Tongue (tissue), 2 donors: Measurements from ENCODE around the gene GRIA4. TPM values are rescaled to one million over a fixed set of nuclear protein-coding genes. Genes with fewer than 3 reads are reported as not detected.

Experiments
- DNase-seq: peaks from one replicate; pipeline ENCODE4 v3.0.0-alpha.2; 2015
- total RNA-seq: library from RNA; depleted of rRNA; stranded (reverse); fragments of >200 nt; gene quantifications from one replicate; pipeline ENCODE4 v1.2.3, GENCODE V29; 2014

Gene GRIA4
- total RNA-seq, 1 donor from 2014 or later, result 6.8 TPM

GRCh38 chr11:105789579-105790420, 179.9 kb downstream of the GRIA4 start:
- no peak for DNase-seq

GRCh38 chr11:105790840-105791239, 181.0 kb downstream of the GRIA4 start:
- DNase-seq, result no peak

GRCh38 chr11:105793092-105793491, 183.2 kb downstream of the GRIA4 start:
- no peak for DNase-seq

DNA sequence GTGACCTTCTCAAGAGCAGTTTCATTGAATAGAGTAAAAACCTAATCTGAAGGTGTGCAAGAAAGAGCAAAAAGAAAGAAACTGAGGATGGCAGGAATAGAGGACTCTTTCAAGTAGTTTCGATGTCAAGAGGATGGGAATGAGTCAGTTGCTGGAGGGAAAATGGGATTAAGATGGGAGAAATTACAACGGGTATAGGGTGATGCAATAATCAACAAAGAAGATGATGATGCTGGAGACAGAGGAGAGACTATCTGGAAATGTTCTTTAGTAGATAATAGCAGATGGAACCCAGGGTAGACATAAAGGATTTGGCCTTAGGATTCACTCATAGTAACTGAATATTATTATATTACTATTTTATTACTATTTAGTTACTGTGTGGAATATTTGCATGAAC, 189.4 kb downstream of the GRIA4 start:
- DNase-seq, result no peak

DNA sequence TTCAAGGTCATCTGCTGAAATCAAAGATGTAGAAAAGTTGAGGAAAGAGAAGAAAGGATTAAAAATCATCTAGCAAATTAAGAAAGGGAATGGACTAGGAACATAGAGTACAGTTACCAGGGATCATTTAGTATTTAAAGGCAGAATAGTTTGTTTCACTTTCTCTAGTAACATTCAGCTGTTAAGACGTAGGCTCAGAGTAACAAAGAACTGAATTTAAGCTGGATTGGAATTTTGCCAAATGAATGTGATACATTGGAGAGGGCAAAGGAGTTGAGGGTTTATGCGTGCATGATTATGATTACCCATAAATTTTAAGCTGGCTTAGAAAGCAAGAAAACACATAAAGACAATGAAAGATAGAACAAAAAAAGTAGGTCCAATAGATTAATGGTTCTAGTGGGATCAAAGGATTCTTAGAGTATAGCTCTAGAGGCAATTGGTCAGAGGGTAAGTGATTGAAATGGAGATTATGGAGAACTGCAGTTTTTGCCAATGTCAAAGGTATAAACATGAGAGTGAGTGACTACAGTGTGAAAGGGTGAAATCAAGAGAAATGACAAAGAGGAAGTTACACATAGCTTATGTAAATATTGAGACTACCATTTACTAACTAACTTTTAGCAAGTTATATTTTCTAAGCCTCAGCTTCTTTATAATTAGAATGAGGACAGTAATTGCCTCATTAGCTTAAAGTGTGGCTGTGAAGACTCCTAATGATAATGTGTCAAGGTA, 190.0 kb downstream of the GRIA4 start:
- DNase-seq, result peak; percentile 29

- DNase-seq, result no peak
Observed at GRCh38 chr11:105802390-105802789, 192.5 kb downstream of the GRIA4 start.

DNA sequence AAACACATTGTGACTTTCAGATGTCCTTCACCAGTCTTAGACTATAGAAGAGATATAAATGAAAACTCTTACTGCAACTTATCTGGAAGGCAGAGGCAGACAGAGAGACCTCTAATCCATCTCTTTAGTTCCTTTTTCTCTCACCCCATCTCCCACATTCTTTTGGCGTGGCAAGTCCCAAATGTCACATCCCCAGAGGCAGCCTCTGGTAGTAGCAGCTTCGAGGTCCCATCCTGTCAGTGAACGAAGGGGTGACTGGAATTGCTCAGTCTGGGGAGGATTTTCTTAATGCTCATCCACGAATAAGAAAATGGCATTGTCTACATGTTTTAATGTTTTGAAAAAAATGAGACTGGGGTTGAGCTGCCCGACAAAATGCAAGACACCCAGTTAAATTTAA, 201.4 kb downstream of the GRIA4 start:
- no peak for DNase-seq

DNA sequence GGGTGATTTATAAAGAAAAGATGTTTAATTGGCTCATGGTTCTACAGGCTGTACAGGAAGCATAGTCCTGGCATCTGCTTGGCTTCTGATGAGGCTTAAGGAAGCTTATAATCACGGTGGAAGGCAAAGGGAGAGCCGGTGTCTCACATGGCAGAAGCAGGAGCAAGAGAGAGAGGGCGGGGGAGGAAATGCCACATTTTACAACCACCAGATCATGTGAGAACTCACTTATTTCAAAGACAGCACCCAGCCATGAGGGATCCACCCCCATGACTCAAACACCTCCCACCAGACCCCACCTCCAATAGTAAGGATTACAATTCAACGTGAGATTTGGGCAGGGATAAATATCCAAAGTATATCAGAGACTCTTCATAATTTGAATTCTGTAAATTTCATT, 211.5 kb downstream of the GRIA4 start:
- DNase-seq, result no peak

DNA sequence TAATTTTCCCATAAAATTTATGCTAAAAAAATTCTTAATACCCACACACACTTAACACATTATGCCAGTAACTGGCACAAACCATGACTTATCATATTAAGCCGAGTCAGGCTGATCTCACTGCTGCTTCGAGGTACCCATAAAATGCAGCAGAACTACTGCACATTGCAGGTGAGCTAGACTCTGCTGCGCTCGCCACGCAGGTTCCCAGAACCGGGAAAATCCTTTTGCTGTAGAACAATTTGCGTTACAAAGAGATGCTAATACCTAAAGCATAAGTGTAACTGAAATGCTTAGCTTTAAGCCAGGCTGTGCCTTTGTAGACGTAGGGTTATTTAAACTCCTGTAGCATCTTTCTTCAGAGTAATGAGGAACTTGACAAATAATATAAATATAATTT, 211.9 kb downstream of the GRIA4 start:
- DNase-seq, result no peak

GRCh38 chr11:105823495-105824033, 213.7 kb downstream of the GRIA4 start:
- no peak for DNase-seq

GRCh38 chr11:105824457-105825013, 214.7 kb downstream of the GRIA4 start:
- DNase-seq, result no peak

DNA sequence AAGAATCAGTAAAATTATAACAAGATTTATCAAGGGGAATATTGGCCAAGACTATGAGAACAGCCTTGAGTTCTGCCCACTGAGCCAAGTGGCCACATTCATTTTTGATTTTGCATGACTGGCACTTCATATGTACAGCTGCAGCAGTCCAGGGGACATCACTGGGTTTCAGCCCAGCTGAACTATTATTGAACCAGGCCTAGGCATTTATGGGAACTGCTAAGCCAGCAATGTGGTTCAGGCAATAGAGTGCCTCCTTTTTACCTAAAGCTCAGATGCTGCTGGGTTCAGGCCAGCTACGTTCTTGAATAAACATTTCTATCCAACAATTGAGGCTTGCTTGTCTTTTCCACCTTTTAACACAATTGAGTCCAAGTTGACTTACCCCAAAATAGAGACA, 215.3 kb downstream of the GRIA4 start:
- DNase-seq, result no peak

GRCh38 chr11:105827906-105828305, 218.0 kb downstream of the GRIA4 start:
- DNase-seq, result no peak

GRCh38 chr11:105829084-105829483, 219.2 kb downstream of the GRIA4 start:
- DNase-seq, result no peak

- no peak for DNase-seq
Observed at GRCh38 chr11:105834461-105834860, 224.6 kb downstream of the GRIA4 start.

GRCh38 chr11:105838668-105839384, 229.0 kb downstream of the GRIA4 start:
- DNase-seq, result no peak

- DNase-seq, result no peak
Observed at GRCh38 chr11:105840391-105840790, 230.5 kb downstream of the GRIA4 start.

DNA sequence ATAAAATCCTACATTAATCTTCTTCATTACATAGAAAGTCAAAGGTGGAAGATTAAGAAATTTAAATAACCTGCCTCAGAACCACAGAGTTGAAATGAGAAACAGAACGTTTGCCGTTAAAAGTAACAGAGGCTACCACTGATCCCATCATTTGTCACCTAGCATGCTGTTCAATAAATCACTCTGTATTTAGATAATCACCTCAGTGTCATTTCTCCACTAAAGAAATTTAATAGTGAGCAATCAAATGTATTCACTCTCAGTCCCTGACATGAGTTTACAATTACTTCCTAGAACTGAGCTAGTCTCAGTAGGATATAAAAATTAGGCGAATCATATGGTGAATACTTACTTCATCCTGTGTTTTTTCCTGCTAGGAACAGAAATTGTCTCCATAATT, 242.5 kb downstream of the GRIA4 start:
- DNase-seq, result no peak

DNA sequence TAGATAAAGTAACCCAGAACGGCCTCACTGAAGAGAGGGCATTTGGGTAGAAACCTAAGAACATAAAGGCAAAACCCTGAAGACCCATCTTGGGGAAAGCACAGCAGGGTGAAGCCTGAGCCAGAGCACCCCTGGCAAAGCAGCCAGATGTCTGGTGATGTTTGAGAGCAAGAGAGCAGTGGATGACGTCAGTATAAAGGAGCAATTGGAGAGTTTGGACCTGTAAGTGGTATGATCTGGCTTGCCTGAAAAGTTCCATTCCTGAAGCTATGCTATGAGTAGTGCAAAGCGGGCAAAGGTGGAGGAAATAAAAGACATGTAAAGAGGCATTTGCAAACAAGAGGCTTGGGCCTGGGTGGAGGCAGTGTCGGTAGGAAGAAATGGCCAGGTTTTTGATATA, 244.4 kb downstream of the GRIA4 start:
- DNase-seq, result no peak

GRCh38 chr11:105856954-105857353, 247.1 kb downstream of the GRIA4 start:
- DNase-seq, result no peak

DNA sequence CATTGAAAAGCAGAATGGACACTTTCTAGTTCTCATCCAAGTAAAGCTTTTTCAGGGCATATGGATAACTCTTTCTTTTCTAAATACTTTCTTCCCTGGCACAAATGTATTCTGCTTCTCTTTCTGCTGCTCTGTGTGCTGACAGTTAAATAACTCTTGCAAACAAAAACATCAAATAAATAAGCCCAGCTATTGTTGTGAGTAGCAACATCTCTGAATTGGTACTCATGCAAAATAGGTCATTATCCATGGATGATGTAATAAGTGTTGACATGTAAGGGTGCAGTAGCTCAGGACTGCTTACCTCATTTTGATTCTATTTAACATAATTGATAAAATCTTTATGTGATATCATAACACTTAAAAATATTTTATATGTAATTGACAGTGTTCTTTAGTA, 247.9 kb downstream of the GRIA4 start:
- DNase-seq, result no peak

DNA sequence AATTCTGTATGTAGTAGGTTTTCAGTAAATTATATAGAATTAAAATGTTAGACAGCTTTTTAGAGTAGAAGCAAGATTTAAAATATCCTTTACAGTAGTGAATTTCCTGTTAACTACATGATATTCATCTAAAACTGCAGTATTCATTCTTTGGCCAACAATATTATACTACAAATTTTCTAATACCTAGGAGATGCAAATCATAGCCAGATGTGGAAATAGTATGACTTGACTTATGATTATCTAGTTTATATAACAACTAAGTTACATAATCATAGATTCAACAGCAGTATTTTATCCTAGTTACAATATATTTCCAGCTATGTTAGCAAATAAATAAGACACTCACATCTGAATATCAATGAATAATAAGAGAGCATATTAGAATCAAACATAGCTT, 249.0 kb downstream of the GRIA4 start:
- DNase-seq, result no peak
